BJ (cell line): ENCODE data around the gene RPL29. TPM values are rescaled to one million over a fixed set of nuclear protein-coding genes. Genes with fewer than 3 reads are reported as not detected.
"Not testable (repeated sequence)": the region's sequence is repeated elsewhere in the genome, so short reads cannot be mapped to it uniquely, and the experiment has no call there.

Experiments
- CTCF ChIA-PET: fragments of 350-600 bp; formaldehyde crosslinking; extraction: SDS; loops from one replicate; lab custom pipeline; 2021; ENCODE audit warnings: antibody characterized with exemption, inconsistent platforms; lab: Yijun Ruan, JAX
- POLR2A ChIA-PET: fragments of 300-600 bp; sonication (Branson Sonifier 250); formaldehyde crosslinking; extraction: SDS; loops from one replicate; lab custom pipeline; 2021; ENCODE audit warnings: antibody characterized with exemption; lab: Charles Lee
- DNase-seq: peaks from one replicate; pipeline ENCODE4 v3.0.0-alpha.2; 2011; ENCODE audit warnings: low read depth
- H3K27me3 ChIP-seq: 2 replicates; pipeline ENCODE4 v1.6.0; 2011; ENCODE audit warnings: low read length; ENCODE audit not compliant: control insufficient read depth, insufficient read depth
- H3K36me3 ChIP-seq: 2 replicates; pipeline ENCODE4 v1.5.1; 2011; ENCODE audit warnings: low read length; ENCODE audit not compliant: control insufficient read depth, insufficient read depth
- H3K4me3 ChIP-seq: 2 replicates; pipeline ENCODE4 v1.5.1; 2011; ENCODE audit warnings: low read depth, mild to moderate bottlenecking, control low read depth, low read length
- polyA plus RNA-seq: library from polyadenylated mRNA; depleted of rRNA; stranded (reverse); fragments of >200 nt; gene quantifications from 2 replicates; pipeline ENCODE4 v1.2.3, GENCODE V29; 2011
- TF ChIP-seq, protein P1 (sequence below): IDR thresholded peaks from 2 replicates; pipeline ENCODE4 v1.5.1; 2011; ENCODE audit warnings: low read depth, mild to moderate bottlenecking, control low read depth, inconsistent platforms, low read length, moderate library complexity; ENCODE audit not compliant: insufficient read depth

The RPL29 gene
- polyA plus RNA-seq, 1 experiment, result 2,324 TPM

- no peak for DNase-seq
- H3K4me3 ChIP-seq, result no peak overlapping the region
- no peaks in the 10 kb centered on the region for H3K36me3 ChIP-seq
- POLR2A ChIA-PET, result interaction anchor here (0.7 kb wide), 1 partner anchor 12 kb away, joined by 3 read pairs; no protein-coding TSS in a partner anchor
- no peaks in the 10 kb centered on the region for H3K27me3 ChIP-seq
- TF ChIP-seq, protein P1, sequence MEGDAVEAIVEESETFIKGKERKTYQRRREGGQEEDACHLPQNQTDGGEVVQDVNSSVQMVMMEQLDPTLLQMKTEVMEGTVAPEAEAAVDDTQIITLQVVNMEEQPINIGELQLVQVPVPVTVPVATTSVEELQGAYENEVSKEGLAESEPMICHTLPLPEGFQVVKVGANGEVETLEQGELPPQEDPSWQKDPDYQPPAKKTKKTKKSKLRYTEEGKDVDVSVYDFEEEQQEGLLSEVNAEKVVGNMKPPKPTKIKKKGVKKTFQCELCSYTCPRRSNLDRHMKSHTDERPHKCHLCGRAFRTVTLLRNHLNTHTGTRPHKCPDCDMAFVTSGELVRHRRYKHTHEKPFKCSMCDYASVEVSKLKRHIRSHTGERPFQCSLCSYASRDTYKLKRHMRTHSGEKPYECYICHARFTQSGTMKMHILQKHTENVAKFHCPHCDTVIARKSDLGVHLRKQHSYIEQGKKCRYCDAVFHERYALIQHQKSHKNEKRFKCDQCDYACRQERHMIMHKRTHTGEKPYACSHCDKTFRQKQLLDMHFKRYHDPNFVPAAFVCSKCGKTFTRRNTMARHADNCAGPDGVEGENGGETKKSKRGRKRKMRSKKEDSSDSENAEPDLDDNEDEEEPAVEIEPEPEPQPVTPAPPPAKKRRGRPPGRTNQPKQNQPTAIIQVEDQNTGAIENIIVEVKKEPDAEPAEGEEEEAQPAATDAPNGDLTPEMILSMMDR, result no peak
- CTCF ChIA-PET, result interaction anchor here (0.8 to 2.0 kb wide), 3 partner anchors 10 to 17 kb away, joined by 4 to 6 read pairs (median 6); no protein-coding TSS in a partner anchor
Observed at GRCh38 chr3:52036829-52037228, 41.1 kb upstream of the RPL29 start.

- CTCF ChIA-PET, result interaction anchor here (0.8 to 2.0 kb wide), 2 partner anchors 10 to 17 kb away, joined by 4 to 6 read pairs; no protein-coding TSS in a partner anchor
- no peaks in the 10 kb centered on the region for H3K36me3 ChIP-seq
- DNase-seq, result no peak
- no peak overlapping the region for H3K4me3 ChIP-seq
- POLR2A ChIA-PET, result interaction anchor here (0.7 kb wide), 1 partner anchor 11 kb away, joined by 3 read pairs; no protein-coding TSS in a partner anchor
- TF ChIP-seq, protein P1, result no peak
- no peaks in the 10 kb centered on the region for H3K27me3 ChIP-seq
Observed at GRCh38 chr3:52036222-52036694, 40.6 kb upstream of the RPL29 start.

DNA sequence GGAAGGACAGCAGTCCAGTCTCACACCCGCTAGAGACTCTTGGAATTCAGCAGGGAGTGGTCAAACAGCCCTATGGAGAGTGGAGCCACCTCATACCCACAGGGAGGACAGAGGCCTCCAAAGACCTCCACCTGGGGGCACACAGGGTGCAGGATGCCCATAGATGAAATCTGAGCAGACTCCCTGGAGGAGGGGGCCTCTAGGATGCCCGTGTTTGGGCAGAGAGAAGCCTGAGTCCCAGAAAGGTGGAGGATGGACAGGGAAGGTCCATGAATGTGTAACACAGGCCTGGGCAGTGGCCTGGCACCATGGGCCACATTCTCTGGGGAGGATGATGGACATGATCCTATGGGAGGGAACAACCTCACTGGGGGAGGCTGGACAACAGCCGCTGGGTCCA lies 39.0 kb upstream of the RPL29 start:
- TF ChIP-seq, protein P1, result no peak
- CTCF ChIA-PET, result no interaction called here

DNA sequence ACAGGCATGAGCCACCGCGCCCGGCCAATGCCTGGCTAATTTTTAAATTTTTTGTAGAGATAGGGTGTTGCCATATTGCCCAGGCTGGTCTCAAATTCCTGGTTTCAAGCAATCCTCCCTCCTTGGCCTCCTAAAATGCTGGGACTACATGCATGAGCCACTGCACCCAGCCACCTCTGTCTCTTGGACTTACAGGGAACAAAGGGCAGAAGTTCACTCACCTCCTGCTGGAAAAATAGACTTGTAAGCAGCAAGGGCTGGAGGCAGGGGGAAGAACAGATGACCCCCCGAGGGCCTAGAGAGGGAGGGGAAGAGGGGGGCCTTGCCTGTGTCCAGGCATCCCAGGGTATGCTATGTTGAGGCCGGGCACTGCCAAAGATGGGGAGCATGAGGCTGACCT lies 38.5 kb upstream of the RPL29 start:
- ChIA-PET CTCF (no interaction called here), POLR2A (no interaction called here)
- TF ChIP-seq, protein P1, result no peak
- DNase-seq, result no peak
- no peaks in the 10 kb centered on the region for H3K27me3 ChIP-seq
- H3K36me3 ChIP-seq, result no peaks in the 10 kb centered on the region
- no peak overlapping the region for H3K4me3 ChIP-seq

More for the DNA sequence above, 39.0 kb upstream of the RPL29 start:
- Histone ChIP-seq H3K36me3 (no peaks in the 10 kb centered on the region), H3K4me3 (no peak overlapping the region), H3K27me3 (no peaks in the 10 kb centered on the region)
- no peak for DNase-seq
- POLR2A ChIA-PET, result interaction anchor here (0.7 kb wide), 1 partner anchor 252 kb away, joined by 3 read pairs; no protein-coding TSS in a partner anchor

- H3K4me3 ChIP-seq, POLR2A ChIA-PET, DNase-seq, H3K27me3 ChIP-seq, CTCF ChIA-PET, H3K36me3 ChIP-seq: not testable (repeated sequence)
Observed at GRCh38 chr3:52033748-52034147, 38.1 kb upstream of the RPL29 start.
